Fibroblast of skin of left biceps (primary cell): Measurements from ENCODE around the gene RELN.
"Not testable (repeated sequence)": the region's sequence is repeated elsewhere in the genome, so short reads cannot be mapped to it uniquely, and the experiment has no call there.

ENCODE experiments used
- DNase-seq, 2 experiments: peaks; one replicate each; pipeline ENCODE4 v3.0.0-alpha.2; 2013; ENCODE audit warnings: low read depth in 2 of 2

RELN gene

DNA sequence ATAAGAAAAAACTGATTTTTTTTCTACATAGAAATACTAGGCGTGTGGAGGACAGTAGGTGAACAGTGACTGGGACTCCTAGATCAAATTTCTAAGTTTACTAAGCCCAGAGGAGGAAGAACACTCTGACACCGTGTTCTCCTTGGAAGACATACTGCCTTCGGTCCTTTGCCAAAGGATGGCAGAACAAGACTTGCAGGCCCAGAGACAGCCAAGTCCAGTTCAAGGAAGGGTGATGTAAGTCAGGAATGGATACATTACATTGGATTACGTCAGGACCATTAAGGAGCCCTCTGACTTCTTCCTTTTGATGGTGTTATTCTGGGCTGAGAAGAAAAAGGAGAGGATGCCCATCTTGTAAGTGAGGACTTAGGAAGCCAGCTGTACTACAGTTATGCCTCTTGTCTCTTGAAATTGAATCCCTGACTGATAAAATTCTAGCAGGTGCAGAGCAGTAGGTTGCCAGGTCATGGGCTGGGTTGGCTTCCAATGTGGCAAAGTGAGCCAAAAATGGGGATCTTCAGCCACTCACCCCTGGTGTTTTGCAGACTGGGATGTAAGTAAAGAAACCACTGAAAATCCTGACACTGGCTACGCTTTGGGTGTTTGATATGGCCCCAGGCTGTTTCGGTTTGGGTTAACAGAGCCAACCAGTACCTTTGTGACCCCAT is 45.1 kb downstream of the RELN start:
- no peak for DNase-seq

DNA sequence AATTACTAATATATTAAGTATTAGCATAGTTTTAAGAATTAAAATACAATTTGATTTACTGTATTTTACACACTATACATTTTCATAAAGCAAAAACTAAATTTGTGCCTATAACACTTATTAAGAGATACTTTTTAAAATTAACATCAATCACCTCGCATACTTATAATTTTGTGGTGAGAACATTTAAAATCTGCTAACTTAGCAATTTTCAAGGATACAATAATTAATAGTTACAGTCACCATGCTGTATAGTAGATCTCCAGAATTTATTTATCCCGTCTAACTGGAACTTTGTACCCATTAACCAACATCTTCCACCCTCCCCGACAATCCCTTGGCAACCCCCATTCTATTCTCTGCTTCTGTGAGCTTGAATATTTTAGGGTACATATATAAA is 47.5 kb downstream of the RELN start:
- no peak for DNase-seq

DNA sequence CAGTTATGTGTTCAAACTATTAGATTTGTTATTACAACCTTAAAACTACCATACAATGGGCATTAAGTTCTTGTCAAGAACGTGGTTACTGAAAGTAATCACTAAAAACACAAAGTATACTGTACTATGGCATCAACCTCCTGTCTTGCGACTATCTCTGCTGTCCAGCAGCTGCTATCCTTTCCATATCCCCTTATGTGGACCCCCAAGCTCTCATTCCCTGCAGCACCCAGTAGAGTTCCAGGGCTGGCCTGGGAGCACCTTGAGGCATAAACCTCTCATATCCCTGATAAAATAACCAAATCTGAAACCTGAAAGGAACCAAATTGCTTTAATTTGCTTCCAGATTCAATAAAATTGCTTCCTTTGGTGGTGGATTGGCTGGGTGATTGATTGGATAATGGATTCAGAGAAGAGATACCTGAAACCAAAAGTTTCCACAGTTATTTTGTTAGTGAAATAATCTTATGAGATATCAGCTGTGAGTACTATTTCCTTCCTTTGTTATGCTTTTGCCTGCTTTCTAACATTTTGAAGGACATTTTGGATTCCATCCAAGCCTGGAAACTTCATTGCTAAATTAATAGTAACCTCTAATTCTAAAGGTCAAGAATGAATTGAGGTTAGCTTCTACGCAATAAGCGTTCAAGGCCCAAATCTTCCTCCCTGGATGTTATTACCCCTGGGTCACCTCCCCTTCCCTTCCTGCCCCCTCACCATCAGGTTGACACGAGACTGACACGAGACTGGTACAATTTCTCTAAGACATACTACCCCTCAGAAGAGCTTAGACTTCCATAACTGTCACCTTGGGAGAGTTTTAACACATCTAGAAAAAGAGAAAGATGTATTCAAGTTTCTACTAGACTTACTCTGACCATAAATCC is 48.8 kb downstream of the RELN start:
- DNase-seq, result no peak

DNA sequence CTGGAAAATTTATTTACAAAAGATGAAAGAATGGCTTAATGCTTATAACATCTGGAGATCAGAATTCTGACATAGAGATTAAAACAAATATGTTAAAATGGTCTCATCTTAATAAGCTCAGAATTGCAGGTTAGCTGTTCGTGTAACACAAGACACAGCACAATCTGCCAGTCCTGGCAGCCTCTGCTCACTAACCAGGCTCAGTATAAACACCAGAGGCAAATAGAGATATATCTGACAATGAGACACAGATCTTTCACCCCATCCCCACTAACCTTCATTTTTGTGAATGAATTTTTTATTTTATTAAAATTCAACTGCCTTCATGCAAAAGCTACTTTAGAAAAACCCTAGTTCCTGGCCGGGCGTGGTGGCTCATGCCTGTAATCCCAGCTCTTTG is 51.8 kb downstream of the RELN start:
- no peak for DNase-seq

DNA sequence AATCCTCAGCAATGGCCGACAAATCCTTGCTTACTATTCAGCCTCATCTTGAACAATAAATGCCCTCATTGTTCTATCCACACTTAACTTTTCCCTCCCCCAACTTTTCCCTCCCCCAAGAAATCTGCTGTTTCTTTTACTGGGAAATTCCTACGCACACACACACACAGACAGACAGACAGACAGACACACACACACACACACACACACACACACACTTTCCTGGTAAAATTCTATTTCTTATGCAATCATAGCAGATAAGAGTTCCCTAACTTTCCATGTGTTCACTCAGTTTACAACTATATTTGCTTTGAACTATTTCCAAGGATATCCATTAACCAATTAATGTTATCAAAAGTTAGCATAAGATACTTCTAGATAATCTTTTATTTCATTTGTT is 52.9 kb downstream of the RELN start:
- DNase-seq, result no peak

DNA sequence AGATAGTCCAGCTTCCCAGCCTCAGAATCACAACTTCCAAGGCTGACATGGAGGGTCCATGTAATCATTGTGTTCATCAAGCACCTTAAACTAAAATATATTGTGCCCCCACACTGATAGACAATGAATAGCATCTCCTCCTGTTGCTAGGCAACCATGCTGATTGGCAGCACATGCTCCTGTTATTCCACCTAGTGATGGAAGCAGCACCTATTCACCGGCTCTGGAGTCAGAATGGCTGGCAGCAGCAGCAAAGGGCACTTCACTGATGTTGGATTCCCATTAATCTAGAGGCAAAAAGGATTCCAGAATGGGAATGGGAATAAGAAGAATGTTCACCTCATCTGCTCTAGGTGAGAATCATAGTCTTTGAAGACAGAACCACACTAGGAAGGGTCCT is 55.0 kb downstream of the RELN start:
- no peak for DNase-seq

DNA sequence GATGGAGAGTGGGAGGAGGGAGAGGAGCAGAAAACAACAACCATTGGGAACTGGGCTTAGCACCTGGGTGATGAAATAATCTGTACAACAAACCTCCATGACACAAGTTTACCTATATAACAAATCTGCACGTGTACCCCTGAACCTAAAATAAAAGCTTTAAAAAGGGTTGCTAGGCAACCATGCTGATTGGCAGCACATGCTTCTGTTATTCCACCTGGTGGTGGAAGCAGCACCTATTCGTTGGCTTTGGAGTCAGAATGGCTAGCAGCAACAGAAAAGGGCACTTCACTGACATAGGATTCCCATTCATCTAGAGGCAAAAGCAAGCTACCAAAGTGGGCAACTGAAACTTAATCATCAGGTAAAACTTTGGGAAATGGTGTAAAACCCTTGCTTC is 57.1 kb downstream of the RELN start:
- no peak for DNase-seq

DNA sequence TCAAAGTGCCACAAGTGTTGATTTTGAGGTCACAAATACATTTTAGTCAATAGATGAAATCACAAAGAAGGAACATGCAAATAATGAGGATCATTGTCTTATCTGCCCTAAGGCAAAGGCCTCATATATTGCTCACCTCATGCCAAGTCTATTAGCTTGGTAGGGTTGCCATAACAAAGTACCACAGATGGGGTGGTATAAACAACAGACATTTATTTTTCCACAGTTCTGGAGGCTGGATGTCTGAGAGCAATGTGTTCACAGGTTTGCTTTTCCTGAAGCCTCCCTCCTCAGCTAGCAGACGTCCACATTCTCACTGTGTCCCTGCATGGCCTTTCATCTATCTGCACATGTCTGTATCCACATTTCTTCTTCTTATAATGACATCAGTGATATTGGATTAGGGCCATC is 59.6 kb downstream of the RELN start:
- DNase-seq, result no peak

DNA sequence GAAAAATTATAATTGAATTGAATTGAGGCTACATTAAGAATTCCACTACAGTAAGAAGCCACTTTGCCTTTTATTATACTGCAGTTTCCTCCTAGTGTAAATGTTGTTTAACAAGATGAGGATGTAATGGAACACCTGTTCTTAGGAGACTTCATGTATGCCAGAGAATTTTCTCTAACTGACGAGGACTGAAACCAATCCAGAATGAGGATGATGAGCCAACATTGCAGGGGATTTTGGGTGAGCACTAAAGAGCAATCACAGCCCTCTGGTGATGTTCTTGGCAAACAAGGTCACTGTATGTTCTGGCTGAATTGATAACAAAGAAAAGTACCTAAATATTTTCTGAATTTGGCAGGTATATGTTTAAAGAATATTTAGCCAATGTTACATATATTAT is 60.9 kb downstream of the RELN start:
- no peak for DNase-seq

DNA sequence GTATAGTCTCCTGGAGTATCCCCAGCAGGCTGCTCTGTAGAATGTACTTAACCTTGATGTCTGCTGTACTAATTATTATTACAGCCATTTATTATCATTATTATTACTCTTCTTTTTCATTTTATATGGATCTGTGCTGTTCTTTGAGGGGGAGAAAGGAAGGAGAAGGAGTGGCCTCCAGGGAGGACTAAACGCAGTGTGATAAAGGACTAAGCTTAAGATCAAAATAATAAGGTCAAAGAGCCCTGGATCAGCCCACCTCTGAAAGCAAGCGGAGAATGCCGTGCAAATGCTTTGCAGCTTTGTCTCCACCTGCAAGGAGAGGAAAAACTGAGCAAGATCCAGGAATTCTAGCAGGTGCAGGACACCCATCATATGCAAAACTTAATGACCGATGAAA is 65.3 kb downstream of the RELN start:
- DNase-seq, result no peak

DNA sequence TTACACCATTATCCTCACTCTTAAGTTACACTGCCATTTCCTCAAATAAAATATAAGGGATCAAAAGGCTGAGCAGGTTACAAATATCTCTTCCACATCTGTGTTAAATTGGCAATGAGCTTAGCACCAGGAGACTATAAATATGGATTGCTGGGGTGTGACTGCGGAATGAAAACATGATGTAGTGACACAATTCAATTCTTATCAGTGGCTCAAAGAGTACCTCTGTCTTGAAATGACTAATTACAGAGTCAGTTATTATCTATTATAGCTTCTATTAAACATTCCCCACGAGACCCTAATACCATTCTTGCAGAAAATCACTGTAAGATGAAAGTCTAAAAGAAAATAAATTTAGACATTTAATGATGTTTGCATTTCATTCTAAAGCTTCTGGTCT is 67.1 kb downstream of the RELN start:
- DNase-seq, result no peak

DNA sequence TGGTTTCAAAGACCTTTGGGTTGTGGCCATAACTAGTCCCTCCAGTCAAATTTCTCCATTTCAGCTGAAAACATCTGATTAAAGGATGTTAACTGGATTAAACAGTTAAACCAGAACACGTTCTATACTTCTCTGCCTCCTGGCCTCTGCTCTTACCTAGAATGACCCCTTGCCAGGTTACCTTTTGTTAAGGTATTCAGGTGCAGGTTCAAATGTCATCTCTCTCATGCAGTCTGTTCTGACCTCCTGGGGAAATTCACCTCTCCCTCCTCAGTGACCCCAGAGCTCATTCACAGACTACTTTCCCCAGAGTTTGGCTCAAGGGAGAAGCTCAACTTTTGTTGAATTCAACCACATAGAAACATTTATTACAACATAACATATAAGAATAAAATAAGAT is 67.8 kb downstream of the RELN start:
- DNase-seq, result no peak

DNA sequence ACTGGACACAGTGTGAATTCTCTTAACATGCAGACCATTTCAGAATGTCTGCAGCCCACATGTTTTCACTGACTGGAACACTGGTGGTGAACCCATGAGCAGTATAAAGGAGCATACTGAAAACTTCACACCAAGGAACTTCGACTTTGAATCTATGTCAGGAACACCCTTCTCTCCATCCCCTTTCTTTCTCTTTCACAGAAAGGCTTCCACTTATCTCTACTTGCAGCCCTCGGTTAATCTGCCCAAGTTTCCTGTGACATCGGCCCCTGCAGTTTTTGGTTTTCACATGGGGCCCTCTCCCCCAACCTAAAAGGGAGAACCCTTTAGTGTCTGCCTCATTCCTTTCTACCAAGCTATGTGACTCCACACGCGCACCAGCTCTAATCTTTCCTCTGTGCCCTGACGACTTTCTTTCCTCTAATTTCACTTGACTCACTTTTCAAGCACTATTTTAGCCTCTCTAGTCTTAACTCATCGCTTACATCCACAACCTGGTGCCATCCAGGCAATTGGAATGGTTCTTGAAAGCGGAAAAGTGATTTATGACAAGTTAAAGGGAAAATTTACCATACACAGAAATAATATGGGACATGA is 70.1 kb downstream of the RELN start:
- no peak for DNase-seq

DNA sequence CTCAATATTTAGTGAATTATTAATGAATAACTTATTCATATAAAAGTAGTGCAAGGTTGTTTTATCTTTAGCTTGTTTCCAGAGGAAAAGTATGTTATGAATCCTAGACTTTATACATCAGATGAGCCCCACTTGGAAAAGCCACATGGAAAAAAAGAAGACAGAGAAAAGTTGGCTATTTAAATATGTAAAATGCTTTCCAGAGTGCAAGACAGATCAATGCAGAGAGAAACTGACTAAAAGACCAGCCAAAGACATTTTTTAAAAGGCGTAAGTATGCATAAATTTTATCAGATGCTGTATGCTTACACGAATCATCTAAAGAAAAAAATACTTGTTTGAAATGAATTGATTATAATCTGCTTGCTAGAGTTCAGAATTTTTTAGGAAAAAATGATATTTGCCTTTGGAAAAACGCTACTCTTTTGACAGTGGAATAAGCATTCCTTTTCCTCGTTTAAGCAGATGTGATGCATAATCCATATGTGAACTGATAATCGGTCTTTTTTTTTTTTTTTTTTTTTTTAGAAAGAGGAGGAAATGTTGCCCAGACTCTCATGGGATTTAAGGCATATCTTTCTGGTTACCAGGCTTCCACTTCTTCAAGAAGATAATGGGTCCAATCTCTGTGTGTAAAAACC is 70.7 kb downstream of the RELN start:
- no peak for DNase-seq

DNA sequence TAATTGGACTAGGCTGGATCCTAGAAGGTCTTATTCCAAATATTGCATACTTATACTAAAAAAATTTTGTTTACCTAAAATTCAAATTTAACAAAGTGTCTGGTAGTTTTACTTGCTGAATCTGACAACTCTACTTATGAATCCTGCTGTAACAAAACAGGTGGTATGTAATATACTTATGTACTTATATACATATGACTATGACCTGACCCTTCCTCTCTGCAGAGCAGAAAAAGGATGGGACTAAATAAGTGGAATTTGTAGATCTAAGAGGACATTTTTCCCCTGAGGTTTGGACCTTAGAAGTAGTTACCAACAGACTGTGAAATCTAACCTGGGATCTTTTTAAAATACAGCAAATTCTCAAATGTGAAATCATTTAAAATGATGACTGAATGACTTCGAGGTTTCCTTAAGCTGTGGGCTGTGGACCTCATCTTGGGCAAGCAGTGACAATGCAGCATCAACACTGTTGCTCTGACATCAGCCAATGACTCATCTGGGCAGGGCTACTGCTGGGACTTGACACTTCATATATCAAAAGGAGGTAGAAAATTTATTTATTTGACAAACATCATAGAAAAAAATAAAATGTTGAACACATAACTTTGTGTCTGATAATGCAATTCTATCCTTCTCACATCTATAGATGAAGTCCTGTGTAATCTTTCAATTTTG is 73.6 kb downstream of the RELN start:
- DNase-seq, result no peak

DNA sequence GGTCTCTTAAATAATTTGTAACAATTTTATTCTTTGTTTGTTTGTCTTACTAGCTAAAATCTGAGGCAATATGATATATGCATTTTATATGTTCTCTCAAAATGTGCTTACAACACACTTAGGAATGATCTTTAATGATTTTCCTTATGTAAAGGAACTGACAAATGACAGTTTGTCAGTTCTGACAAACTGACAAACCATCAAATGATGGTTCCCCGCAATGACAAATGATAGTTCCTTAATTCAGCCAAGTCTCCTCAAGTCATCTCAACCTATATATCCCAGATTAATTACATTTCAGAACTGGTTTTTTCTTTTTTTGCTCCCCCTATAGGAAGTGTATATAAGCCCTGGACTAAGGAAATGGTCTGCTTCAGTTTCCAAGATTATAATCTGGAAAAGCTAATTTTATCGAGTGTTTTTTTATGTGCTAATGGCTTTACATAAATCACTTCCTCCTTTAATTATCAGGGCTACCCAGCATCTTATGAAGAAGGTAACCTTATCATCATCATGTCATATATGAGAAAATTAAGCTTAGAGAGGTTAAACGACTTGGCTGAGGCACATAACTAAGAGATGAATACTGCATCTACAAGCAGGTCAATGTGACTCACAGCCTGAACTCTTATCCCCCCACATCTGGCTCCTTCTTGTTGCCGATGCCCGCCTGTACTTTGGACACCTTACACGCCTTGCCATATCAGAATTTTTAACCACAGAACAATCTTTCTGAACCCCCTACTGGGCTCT is 75.1 kb downstream of the RELN start:
- DNase-seq, result no peak

DNA sequence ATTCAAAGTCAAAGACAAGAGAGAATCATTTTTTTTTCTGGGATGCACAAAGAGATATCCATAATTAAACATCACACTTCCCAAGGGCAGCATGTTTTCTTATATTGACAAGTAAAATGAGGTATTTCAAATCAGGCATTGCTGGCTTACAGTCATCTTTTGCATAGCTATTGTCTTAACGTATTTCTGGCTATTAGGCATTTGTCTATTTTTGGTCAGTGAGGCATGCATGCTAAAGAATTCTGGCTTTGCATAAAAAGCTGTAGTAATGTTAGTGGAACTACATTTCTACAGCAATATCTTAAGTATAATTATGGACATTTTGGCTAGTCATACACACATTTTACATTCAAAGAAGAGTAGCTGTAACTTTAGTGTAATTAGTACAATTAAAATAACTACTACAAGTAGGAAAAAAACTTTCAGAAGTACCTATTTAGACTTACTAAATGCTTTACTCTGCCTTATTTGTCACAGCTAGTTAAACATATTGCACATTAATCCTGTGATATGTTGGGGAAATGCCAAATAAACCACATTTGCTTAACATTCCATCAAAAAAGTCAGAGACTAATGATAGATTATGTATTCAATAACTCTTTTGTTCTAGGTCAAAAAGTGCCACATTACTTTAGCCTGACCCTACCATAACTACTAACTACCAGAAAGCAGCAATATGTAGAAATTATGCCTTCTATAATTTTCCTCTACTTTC is 76.4 kb downstream of the RELN start:
- DNase-seq, result no peak

DNA sequence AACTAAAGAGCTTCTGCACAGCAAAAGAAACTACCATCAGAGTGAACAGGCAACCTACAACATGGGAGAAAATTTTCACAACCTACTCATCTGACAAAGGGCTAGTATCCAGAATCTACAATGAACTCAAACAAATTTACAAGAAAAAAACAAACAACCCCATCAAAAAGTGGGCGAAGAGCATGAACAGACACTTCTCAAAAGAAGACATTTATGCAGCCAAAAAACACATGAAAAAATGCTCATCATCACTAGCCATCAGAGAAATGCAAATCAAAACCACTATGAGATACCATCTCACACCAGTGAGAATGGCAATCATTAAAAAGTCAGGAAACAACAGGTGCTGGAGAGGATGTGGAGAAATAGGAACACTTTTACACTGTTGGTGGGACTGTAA is 78.4 kb downstream of the RELN start:
- DNase-seq, result not testable (repeated sequence)

DNA sequence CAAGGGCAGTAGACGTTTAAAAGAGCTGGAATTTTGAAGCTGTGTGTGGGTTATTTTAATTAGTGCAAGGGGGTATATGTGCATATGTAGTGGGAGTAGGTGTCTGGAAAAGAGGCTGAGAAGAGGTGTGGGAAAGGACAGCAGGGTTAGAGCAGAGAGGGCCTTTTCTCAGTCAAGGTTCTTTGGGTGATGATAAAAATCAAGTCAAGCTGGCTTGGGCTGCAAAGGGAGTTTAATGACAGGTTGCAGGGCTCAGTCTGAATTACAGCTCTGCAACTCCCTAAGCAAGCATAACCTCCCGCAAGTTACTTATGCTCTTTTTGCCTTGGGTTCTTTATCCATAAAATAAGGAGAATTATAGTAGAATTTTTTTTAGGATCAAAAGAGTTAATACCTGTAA is 83.5 kb downstream of the RELN start:
- no peak for DNase-seq

DNA sequence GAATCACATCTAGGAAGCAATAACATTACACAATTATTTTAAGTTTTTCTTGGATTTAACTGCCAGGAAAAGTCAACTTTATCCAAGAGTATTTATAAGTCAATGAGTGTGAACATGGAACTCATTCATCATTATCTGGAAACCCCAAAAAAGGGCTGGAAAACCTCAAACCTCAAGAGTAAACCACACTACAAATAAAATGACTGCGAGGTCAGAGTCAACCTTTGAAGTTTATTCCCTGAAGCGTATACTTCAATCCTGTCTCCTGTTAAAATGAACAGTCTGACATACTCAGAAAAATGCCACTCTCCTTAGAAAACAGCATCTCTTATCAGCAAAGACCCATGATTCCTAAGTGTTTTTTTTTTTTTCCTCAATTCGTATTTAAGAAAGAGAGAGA is 86.5 kb downstream of the RELN start:
- DNase-seq, result no peak

DNA sequence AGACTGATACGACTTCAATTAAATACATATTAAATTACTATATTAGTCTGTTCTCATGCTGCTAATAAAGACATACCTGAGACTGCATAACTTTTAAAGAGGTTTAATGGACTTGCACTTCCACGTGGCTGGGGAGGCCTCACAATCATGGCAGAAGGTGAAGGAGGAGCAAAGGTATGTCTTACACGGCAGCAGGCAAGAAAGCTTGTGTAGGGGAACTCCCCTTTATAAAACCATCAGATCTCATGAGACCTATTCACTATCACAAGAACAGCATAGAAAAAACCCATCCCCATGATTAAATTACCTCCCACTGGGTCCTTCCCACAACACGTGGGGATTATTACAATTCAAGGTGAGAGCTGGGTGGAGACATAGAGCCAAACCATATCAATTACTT is 92.6 kb downstream of the RELN start:
- DNase-seq, result not testable (repeated sequence)
